Pancreas (tissue), 10 donors: ENCODE results near the gene PCLAF. TPM values are rescaled to one million over a fixed set of nuclear protein-coding genes. Genes with fewer than 3 reads are reported as not detected.
"Not testable (repeated sequence)": the region's sequence is repeated elsewhere in the genome, so short reads cannot be mapped to it uniquely, and the experiment has no call there.

ENCODE experiments used
- ATAC-seq, 4 donors: fragments of 200-7000 bp; cut with Tn5 transposase; one replicate each; pipeline versions ENCODE4 v1.8.0 to v1.9.1; 2020; ENCODE audit warnings: mild to moderate bottlenecking in 4 of 4, moderate library complexity in 4 of 4
- DNase-seq, 6 donors: peaks; one replicate each; pipeline ENCODE4 v3.0.0-alpha.2; 2020
- FAIRE-seq: peaks from 2 replicates; lab custom pipeline; 2012; peaks lifted over from hg19 to GRCh38; lab: Jason Lieb, UNC
- H3K27ac ChIP-seq, 4 donors: fragments of 200-600 bp; sonication (generic); 1 replicate in 3 of 4; 2 replicates in 1 of 4; pipeline versions ENCODE4 v1.5.0 to v1.8.0; 2020
- H3K27me3 ChIP-seq, 4 donors: fragments of 200-600 bp; one replicate each; pipeline ENCODE4 v1.8.0; 2021
- H3K36me3 ChIP-seq, 3 donors: fragments of 200-600 bp; sonication (generic) in 1 of 3; one replicate each; pipeline versions ENCODE4 v1.5.0 to v1.8.0; 2020 to 2021
- H3K4me1 ChIP-seq, 3 donors: fragments of 200-600 bp; one replicate each; pipeline ENCODE4 v1.8.0; 2021
- H3K4me3 ChIP-seq, 4 donors: fragments of 200-600 bp; sonication (generic) in 2 of 4; one replicate each; pipeline versions ENCODE4 v1.5.0 to v1.8.0; 2020 to 2021
- H3K9me3 ChIP-seq, 4 donors: fragments of 200-600 bp; one replicate each; pipeline ENCODE4 v1.8.0; 2021
- WGBS, 2 donors: extraction: QIAGEN DNeasy Blood & Tissue Kit; methylation state at CpG; one replicate each; pipeline ENCODE4 v1.1.7; 2013; 5-methylcytosine and 5-hydroxymethylcytosine counted together
- intact Hi-C, 3 donors: fragments of 100-400 bp; cut with DNase I; formaldehyde crosslinking; loops; one replicate each; pipeline versions ENCODE4 v1.11.1 to v1.14.2; 2022
- polyA plus RNA-seq, 2 donors: library from polyadenylated mRNA; stranded (reverse); fragments of 200-250 nt; gene quantifications; one replicate each; pipeline ENCODE4 v1.2.3, GENCODE V29; 2013
- total RNA-seq, 6 donors: library from RNA; stranded (reverse); fragmentation: NEBNext Ultra II Directional in 4 of 6; extraction: Animal tissue kit (Norgen Biotek cat#: 25700) in 4 of 6; gene quantifications; one replicate each; pipeline versions ENCODE4 v1.2.1 to v1.2.4, GENCODE V29; 2021 to 2023
- TF ChIP-seq, protein P1 (sequence below), 4 donors: fragments of 200-600 bp; sonication (generic) in 3 of 4; IDR thresholded peaks; one replicate each; pipeline versions ENCODE4 v1.5.0 to v1.8.0; 2021; ENCODE audit warnings: antibody characterized with exemption in 4 of 4
- donor health status: healthy with polysubstance abuse.
- donor health status: DM: no; HTN: no; CAD: no; lungs with moderate emphysema.
- donor health status: DM: no; HTN: no; CAD: no.
- donor health status: control.
- donor health status: control.
- donor health status: Bipolar disorder and iron deficiency.
- donor health status: DM: yes; HTN: yes; CAD: no.
- donor health status: DM: no; HTN: no; CAD: no.
- donor health status: DM: no; HTN: no; CAD: no.
- donor health status: DM: yes; HTN: yes; CAD: no.

Gene PCLAF
- total and polyA plus RNA-seq, 8 donors, result 0.51 to 2.2 (median 1.5) TPM

DNA sequence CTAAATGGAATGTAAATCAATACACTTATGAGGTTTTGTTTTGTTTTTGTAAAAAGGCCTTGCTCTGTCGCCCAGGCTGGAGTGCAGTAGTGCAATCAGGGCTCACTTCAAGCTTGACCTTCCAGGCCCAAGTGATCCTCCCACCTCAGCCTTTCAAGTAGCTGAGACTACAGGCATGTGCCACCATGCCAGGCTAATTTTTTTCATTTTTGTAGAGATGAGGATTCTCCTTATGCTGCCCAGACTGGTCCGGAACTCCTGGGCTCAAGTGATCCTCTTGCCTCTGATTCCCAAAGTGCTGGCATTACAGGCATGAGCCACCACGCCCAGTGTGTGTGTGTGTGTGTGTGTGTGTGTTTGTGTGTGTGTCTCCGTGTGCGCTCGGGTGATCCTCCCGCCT, 5.0 kb upstream of the PCLAF start:
- ATAC-seq (no peak), DNase-seq (peak in 1 of 6 donors; percentile 22), FAIRE-seq (no peak)
- intact Hi-C loops, result no loop called here
- 92 to 95% methylated on average over 7 of the region's 7 CpGs for WGBS, 2 donors
- Histone ChIP-seq H3K27me3 (no peaks in the 10 kb centered on the region), H3K4me3 (no peak overlapping the region), H3K9me3 (no peaks in the 10 kb centered on the region), H3K27ac (no peak overlapping the region), H3K36me3 (no peaks in the 10 kb centered on the region), H3K4me1 (peaks cover 0 to 6% (median 4%) of the 10 kb centered on the region in 3 donors)
- TF ChIP-seq, protein P1, sequence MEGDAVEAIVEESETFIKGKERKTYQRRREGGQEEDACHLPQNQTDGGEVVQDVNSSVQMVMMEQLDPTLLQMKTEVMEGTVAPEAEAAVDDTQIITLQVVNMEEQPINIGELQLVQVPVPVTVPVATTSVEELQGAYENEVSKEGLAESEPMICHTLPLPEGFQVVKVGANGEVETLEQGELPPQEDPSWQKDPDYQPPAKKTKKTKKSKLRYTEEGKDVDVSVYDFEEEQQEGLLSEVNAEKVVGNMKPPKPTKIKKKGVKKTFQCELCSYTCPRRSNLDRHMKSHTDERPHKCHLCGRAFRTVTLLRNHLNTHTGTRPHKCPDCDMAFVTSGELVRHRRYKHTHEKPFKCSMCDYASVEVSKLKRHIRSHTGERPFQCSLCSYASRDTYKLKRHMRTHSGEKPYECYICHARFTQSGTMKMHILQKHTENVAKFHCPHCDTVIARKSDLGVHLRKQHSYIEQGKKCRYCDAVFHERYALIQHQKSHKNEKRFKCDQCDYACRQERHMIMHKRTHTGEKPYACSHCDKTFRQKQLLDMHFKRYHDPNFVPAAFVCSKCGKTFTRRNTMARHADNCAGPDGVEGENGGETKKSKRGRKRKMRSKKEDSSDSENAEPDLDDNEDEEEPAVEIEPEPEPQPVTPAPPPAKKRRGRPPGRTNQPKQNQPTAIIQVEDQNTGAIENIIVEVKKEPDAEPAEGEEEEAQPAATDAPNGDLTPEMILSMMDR (IDR thresholded peaks at IDR 0.05), result no peak

DNA sequence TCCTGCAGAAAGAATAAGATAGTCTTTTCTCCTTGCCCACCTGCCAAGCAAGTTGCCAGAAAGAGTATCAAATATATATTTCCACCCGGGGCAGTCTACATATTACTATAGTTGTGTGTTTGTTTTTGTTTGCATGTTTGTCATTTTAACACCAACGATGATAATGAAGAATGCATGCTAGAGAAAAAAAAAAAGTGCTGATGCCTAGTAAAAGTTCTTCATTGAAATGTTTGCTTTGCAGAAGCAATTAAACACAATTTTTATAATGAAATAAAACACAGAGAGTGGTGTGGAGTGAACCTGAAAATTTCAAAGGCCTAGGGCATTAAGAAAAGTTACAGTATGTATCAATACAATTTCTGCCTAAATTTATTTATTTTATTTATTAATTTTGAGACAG, 2.5 kb upstream of the PCLAF start:
- intact Hi-C loops, result no loop called here
- TF ChIP-seq, protein P1 (IDR thresholded peaks at IDR 0.05), result no peak
- no peaks in the 10 kb centered on the region for H3K9me3 ChIP-seq
- H3K4me3 ChIP-seq, result no peak overlapping the region
- DNase-seq, result no peak
- H3K27me3 ChIP-seq, result no peaks in the 10 kb centered on the region
- no peak for FAIRE-seq
- no peak for ATAC-seq
- H3K36me3 ChIP-seq, result no peaks in the 10 kb centered on the region
- WGBS, 2 donors, result 82 to 83% methylated on average over 2 of the region's 2 CpGs
- H3K4me1 ChIP-seq, result peaks cover 0 to 6% (median 4%) of the 10 kb centered on the region in 3 donors
- no peak overlapping the region for H3K27ac ChIP-seq

DNA sequence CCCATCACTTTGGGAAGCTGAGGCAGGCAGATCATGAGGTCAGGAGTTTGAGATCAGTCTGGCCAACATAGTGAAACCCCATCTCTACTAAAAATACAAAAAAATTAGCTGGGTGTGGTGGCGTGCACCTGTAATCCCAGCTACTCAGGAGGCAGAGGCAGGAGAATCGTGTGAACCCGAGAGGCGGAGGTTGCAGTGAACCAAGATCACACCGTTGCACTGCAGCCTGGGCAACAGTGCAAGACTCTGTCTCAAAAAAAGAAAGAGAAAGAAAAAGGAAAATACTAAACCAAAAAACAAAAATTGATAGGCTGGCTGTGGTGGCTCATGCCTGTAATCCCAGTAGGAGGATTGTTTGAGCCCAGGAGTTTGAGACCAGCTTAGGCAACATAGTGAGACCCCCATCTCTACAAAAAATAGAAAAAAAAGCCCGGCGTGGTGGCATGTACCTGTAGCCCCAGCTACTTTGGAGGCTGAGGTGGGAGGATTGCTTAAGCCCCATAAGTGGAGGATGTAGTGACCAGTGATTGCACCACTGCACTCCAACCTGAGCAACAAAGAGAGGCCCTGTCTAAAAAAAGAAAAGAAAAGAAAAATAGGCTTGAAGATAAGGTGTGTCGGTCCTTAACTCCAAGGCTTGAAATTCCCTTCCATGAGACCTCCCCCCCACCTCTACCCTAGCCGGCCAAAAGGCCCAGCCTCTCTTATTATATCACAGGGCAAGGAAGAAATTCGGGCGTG, 941 bp downstream of the PCLAF start:
- not testable (repeated sequence) for DNase-seq
- peak overlapping the region in 1 of 4 donors; percentile 52 for H3K4me3 ChIP-seq
- WGBS, 2 donors, result 55 to 57% methylated on average over 11 of the region's 11 CpGs

DNA sequence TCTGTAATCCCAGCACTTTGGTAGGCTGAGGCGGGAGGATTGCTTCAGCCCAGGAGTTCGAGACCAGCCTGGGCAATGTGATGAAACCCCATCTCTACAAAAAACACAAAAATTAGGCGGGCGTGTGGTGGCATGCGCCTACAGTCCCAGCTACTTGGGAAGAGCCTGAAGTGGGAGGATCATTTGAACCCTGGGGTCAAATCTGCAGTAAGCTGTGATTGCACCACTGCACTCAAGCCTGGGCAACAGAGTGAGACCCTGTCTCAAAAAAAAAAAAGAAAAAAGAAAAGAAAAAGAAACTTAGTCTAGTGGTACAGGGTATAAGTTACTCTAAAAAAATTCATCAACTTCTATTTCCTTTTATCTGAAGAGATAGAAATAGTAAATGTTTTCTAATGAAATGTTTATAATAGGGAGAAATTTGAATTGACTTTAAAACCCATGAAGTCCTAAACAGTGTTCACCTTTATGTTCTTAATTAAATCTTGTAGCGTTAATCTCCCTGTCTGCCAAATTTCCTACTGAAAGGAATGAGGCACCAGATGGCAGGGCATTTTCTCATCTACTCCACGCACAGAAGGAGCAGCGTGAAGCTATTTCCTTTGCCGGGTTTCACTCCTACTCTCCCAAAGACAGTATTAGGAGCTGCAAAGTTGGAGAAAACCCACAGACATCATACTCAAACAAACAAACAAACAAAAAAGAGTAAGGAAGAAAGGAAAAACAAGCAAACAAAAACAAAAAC, 1.9 kb downstream of the PCLAF start:
- intact Hi-C loops, result no loop called here
- H3K9me3 ChIP-seq, result no peaks in the 10 kb centered on the region
- no peaks in the 10 kb centered on the region for H3K36me3 ChIP-seq
- H3K4me3 ChIP-seq, result no peak overlapping the region
- 69 to 74% methylated on average over 9 of the region's 9 CpGs for WGBS, 2 donors
- no peak overlapping the region for H3K27ac ChIP-seq
- H3K27me3 ChIP-seq, result no peaks in the 10 kb centered on the region
- ATAC-seq (no peak), DNase-seq (no peak), FAIRE-seq (no peak)
- TF ChIP-seq, protein P1 (IDR thresholded peaks at IDR 0.05), result no peak
- peaks cover 0 to 6% (median 0%) of the 10 kb centered on the region in 3 donors for H3K4me1 ChIP-seq

More for the DNA sequence above, 941 bp downstream of the PCLAF start:
- H3K27me3 ChIP-seq, H3K4me1 ChIP-seq, H3K9me3 ChIP-seq, H3K27ac ChIP-seq, ATAC-seq, H3K36me3 ChIP-seq, FAIRE-seq, intact Hi-C loops: not testable (repeated sequence)

DNA sequence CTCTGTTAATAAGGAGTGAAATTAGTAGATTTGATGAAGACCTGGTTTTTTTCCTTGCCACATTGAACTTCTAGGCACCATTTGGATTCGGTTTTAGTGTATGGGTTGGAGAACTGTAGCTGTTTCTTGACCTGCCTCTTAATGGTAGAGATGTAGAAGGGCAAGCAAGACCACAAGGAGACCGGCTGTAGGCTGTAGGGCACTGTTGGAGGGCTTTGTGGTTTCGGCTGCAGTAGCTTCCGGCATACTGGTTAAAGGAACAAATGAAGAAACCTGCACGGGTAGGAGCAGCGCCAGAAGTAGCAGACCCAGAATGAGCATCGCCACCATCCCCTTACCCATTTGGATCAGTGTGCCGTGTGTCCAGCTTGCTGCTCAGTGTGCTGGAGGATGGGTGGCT, 7.9 kb downstream of the PCLAF start:
- no peak overlapping the region for H3K27ac ChIP-seq
- TF ChIP-seq, protein P1 (IDR thresholded peaks at IDR 0.05), result no peak
- H3K36me3 ChIP-seq, result no peaks in the 10 kb centered on the region
- H3K4me3 ChIP-seq, result no peak overlapping the region
- intact Hi-C loops, result no loop called here
- no peaks in the 10 kb centered on the region for H3K27me3 ChIP-seq
- H3K4me1 ChIP-seq, result no peaks in the 10 kb centered on the region
- DNase-seq (no peak), FAIRE-seq (no peak), ATAC-seq (no peak)
- H3K9me3 ChIP-seq, result no peaks in the 10 kb centered on the region
- WGBS, 2 donors, result 95% methylated on average over 8 of the region's 8 CpGs

DNA sequence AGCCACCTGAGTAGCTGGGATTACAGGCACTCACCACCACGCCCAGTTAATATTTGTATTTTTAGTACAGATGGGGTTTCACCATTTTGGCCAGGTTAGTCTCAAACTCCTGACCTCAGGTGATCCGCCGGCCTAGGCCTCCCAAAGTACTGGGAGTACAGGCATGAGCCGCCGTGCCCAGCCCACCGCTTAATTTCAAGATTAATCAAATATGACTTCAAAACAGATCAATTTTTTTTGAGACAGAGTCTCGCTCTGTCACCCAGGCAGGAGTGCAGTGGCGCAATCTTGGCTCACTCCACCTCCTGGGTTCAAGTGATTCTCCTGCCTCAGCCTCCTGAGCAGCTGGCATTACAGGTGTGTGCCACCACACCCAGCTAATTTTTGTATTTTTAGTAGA, 9.9 kb downstream of the PCLAF start:
- intact Hi-C loops, H3K4me1 ChIP-seq, FAIRE-seq, H3K9me3 ChIP-seq, ATAC-seq, H3K27me3 ChIP-seq, DNase-seq, H3K27ac ChIP-seq, H3K36me3 ChIP-seq, H3K4me3 ChIP-seq: not testable (repeated sequence)
- 95 to 97% methylated on average over 8 of the region's 8 CpGs for WGBS, 2 donors
